Caco-2 (cell line): ENCODE data around the gene PTS. TPM values are rescaled to one million over a fixed set of nuclear protein-coding genes. Genes with fewer than 3 reads are reported as not detected.

Experiments used
- BruUV-seq: library from RNA; stranded (reverse); fragments of 400-500 nt; replicated peaks from 2 replicates; lab custom pipeline; 2021; lab: Mats Ljungman, UMichigan
- CTCF ChIA-PET: fragments of 300-600 bp; sonication (Branson Sonifier 250); formaldehyde crosslinking; loops from one replicate; lab custom pipeline; 2022; ENCODE audit warnings: antibody characterized with exemption; lab: Charles Lee
- POLR2A ChIA-PET: fragments of 300-600 bp; sonication (Branson Sonifier 250); formaldehyde crosslinking; loops from one replicate; lab custom pipeline; 2022; ENCODE audit warnings: antibody characterized with exemption; lab: Charles Lee
- DNase-seq, 2 experiments: peaks; one replicate each; pipeline versions ENCODE4 v3.0.0 to v3.0.0-alpha.2; 2020 to 2022
- H3K27me3 ChIP-seq: replicated peaks from 2 replicates; pipeline ENCODE4 v1.6.0; 2011; ENCODE audit warnings: low read length; ENCODE audit not compliant: control insufficient read depth, insufficient read depth
- H3K36me3 ChIP-seq: 2 replicates; pipeline ENCODE4 v1.5.1; 2011; ENCODE audit warnings: low read length; ENCODE audit not compliant: control insufficient read depth, insufficient read depth
- H3K4me1 ChIP-seq: fragments of 250-450 bp; sonication (Bioruptor Pico); 2 replicates; pipeline ENCODE4 v1.5.1; 2020; ENCODE audit warnings: mild to moderate bottlenecking
- H3K4me3 ChIP-seq: 2 replicates; pipeline ENCODE4 v1.5.1; 2011; ENCODE audit warnings: low read depth, mild to moderate bottlenecking, control low read depth, low read length
- H3K9me3 ChIP-seq: fragments of 250-450 bp; sonication (Bioruptor Pico); 2 replicates; pipeline ENCODE4 v1.5.1; 2020; ENCODE audit warnings: mild to moderate bottlenecking, moderate library complexity
- H3K27ac Mint-ChIP-seq: one replicate; pipeline ENCODE4 v1.8.0; 2022; ENCODE audit warnings: mixed read lengths; ENCODE audit not compliant: unreplicated experiment
- H3K27me3 Mint-ChIP-seq: one replicate; pipeline ENCODE4 v1.8.0; 2022; ENCODE audit warnings: mixed read lengths; ENCODE audit not compliant: insufficient read depth, unreplicated experiment
- H3K36me3 Mint-ChIP-seq: one replicate; pipeline ENCODE4 v1.8.0; 2022; ENCODE audit warnings: mild to moderate bottlenecking, mixed read lengths; ENCODE audit not compliant: insufficient read depth, unreplicated experiment
- H3K4me1 Mint-ChIP-seq: one replicate; pipeline ENCODE4 v1.8.0; 2022; ENCODE audit warnings: low read depth, mixed read lengths; ENCODE audit not compliant: unreplicated experiment
- H3K4me3 Mint-ChIP-seq: one replicate; pipeline ENCODE4 v1.8.0; 2022; ENCODE audit warnings: mild to moderate bottlenecking, moderate library complexity, mixed read lengths; ENCODE audit not compliant: unreplicated experiment
- H3K9me3 Mint-ChIP-seq: one replicate; pipeline ENCODE4 v1.8.0; 2022; ENCODE audit warnings: mixed read lengths; ENCODE audit not compliant: unreplicated experiment
- CTCF ChIP-seq, 2 experiments: fragments of 200-600 bp in 1 of 2; IDR thresholded peaks; 1 replicate in 1 of 2; 2 replicates in 1 of 2; pipeline versions ENCODE4 v1.5.1 to v1.8.0; 2011 to 2022; ENCODE audit warnings: antibody characterized with exemption in 1 of 2, control low read depth in 1 of 2, inconsistent platforms in 1 of 2, low read depth in 1 of 2, low read length in 1 of 2, mild to moderate bottlenecking in 1 of 2, moderate library complexity in 1 of 2; ENCODE audit not compliant: insufficient read depth in 1 of 2, severe bottlenecking in 1 of 2, unreplicated experiment in 1 of 2
- intact Hi-C: fragments of 100-400 bp; cut with micrococcal nuclease; formaldehyde crosslinking; loops from one replicate; pipeline ENCODE4 v1.10.0; 2022; ENCODE audit not compliant: unreplicated experiment
- total RNA-seq: library from RNA; stranded (reverse); gene quantifications from 2 replicates; pipeline ENCODE4 v1.2.3, GENCODE V29; 2022

PTS gene
- total RNA-seq, 1 experiment from 2014 or later, result 78.0 TPM

- DNase-seq, result no peak
- no peak overlapping the region for H3K4me3 Mint-ChIP-seq
- Histone ChIP-seq H3K36me3 (no peaks in the 10 kb centered on the region), H3K9me3 (no peaks in the 10 kb centered on the region), H3K4me1 (peaks cover 9% of the 10 kb centered on the region; the same call in 1 of the 2 replicates), H3K4me3 (no peak overlapping the region), H3K27me3 (no peaks in the 10 kb centered on the region)
- no peaks in the 10 kb centered on the region for H3K4me1 Mint-ChIP-seq
- H3K27me3 Mint-ChIP-seq, result peaks cover 2% of the 10 kb centered on the region
- ChIA-PET CTCF (no interaction called here), POLR2A (no interaction called here)
- no peaks in the 10 kb centered on the region for H3K36me3 Mint-ChIP-seq
- BruUV-seq, result no TSS peak
- intact Hi-C loops, result no loop called here
- H3K27ac Mint-ChIP-seq, result no peak overlapping the region
- H3K9me3 Mint-ChIP-seq, result no peaks in the 10 kb centered on the region
- TF ChIP-seq CTCF (IDR thresholded peaks at IDR 0.05; ENCODE audit: insufficient read depth in 1 of 2, low read depth in 1 of 2, low read length in 1 of 2, severe bottlenecking in 1 of 2, unreplicated experiment in 1 of 2), result no peak
These were observed 26.0 kb upstream of the PTS start for GRCh38 chr11:112200252-112200651.

- POLR2A ChIA-PET, result no interaction called here
- Mint-ChIP-seq H3K4me3 (no peak overlapping the region), H3K9me3 (no peaks in the 10 kb centered on the region), H3K4me1 (no peaks in the 10 kb centered on the region), H3K27me3 (peaks cover 8% of the 10 kb centered on the region), H3K27ac (no peak overlapping the region), H3K36me3 (no peaks in the 10 kb centered on the region)
- Histone ChIP-seq H3K27me3 (no peaks in the 10 kb centered on the region), H3K4me3 (no peak overlapping the region), H3K4me1 (no peaks in the 10 kb centered on the region), H3K36me3 (no peaks in the 10 kb centered on the region), H3K9me3 (0 out of 2 replicates have a peak, but pooled peaks cover 8% of the 10 kb centered on the region)
- CTCF ChIA-PET, result no interaction called here
- intact Hi-C loops, result no loop called here
- TF ChIP-seq CTCF (IDR thresholded peaks at IDR 0.05; ENCODE audit: insufficient read depth in 1 of 2, low read depth in 1 of 2, low read length in 1 of 2, severe bottlenecking in 1 of 2, unreplicated experiment in 1 of 2), result no peak
- DNase-seq, result no peak
- BruUV-seq, result no TSS peak
These were observed 20.2 kb upstream of the PTS start for GRCh38 chr11:112206071-112206470.

GRCh38 chr11:112210890-112211289, 15.3 kb upstream of the PTS start:
- no TSS peak for BruUV-seq
- intact Hi-C loops, result loop anchor here (10.0 kb wide), 1 partner anchor 244 kb away; no protein-coding TSS in a partner anchor
- H3K4me1 ChIP-seq, result peaks cover 13% of the 10 kb centered on the region

More at GRCh38 chr11:112210890-112211289, 15.3 kb upstream of the PTS start:
- POLR2A ChIA-PET, result no interaction called here
- Mint-ChIP-seq H3K4me3 (no peak overlapping the region), H3K27ac (no peak overlapping the region), H3K27me3 (peaks cover 6% of the 10 kb centered on the region), H3K9me3 (no peaks in the 10 kb centered on the region), H3K4me1 (peaks cover 7% of the 10 kb centered on the region), H3K36me3 (no peaks in the 10 kb centered on the region)
- CTCF ChIA-PET, result no interaction called here
- DNase-seq, result no peak
- Histone ChIP-seq H3K9me3 (0 out of 2 replicates have a peak, but pooled peaks cover 8% of the 10 kb centered on the region), H3K27me3 (no peaks in the 10 kb centered on the region), H3K4me3 (no peak overlapping the region), H3K36me3 (no peaks in the 10 kb centered on the region)
- TF ChIP-seq CTCF (IDR thresholded peaks at IDR 0.05; ENCODE audit: insufficient read depth in 1 of 2, low read depth in 1 of 2, low read length in 1 of 2, severe bottlenecking in 1 of 2, unreplicated experiment in 1 of 2), result no peak
